GM12878 (cell line): ENCODE data around the gene ILKAP. TPM values are rescaled to one million over a fixed set of nuclear protein-coding genes. Genes with fewer than 3 reads are reported as not detected.

Experiments
- BCL11A ChIP-seq: IDR thresholded peaks from 2 replicates; pipeline ENCODE4 v1.6.1; 2011; ENCODE audit warnings: low read depth, low read length
- CEBPB ChIP-seq, 2 experiments: fragments of 150-350 bp in 1 of 2; IDR thresholded peaks; 2 replicates each; pipeline ENCODE4 v1.6.1; 2012 to 2014; ENCODE audit warnings: low read depth in 2 of 2, low read length in 2 of 2, borderline replicate concordance in 1 of 2, inconsistent platforms in 1 of 2
- CTCF ChIP-seq, 3 experiments: IDR thresholded peaks in 2 of 3; conservative IDR thresholded peaks in 1 of 3; 2 replicates each; pipeline ENCODE4 v1.5.1; 2011; ENCODE audit warnings: low read depth in 3 of 3, low read length in 3 of 3, mild to moderate bottlenecking in 3 of 3, control low read depth in 2 of 3, moderate library complexity in 2 of 3, inconsistent platforms in 1 of 3, mixed read lengths in 1 of 3; ENCODE audit not compliant: control insufficient read depth in 2 of 3, insufficient read depth in 1 of 3; ENCODE audit errors: extremely low read depth in 1 of 3
- EED ChIP-seq: sonication (generic); IDR thresholded peaks from 2 replicates; pipeline ENCODE4 v1.6.1; 2016; ENCODE audit warnings: antibody characterized with exemption, low read depth
- JUND ChIP-seq: IDR thresholded peaks from 2 replicates; pipeline ENCODE4 v1.6.1; 2012; ENCODE audit warnings: low read depth, mild to moderate bottlenecking, low read length, improper control_type of control experiment, moderate library complexity
- LARP7 ChIP-seq: fragments of 450-650 bp; IDR thresholded peaks from 2 replicates; pipeline ENCODE4 v1.6.1; 2017; ENCODE audit warnings: mild to moderate bottlenecking
- NFYB ChIP-seq: IDR thresholded peaks from 2 replicates; pipeline ENCODE4 v1.6.1; 2011; ENCODE audit warnings: low read depth, mild to moderate bottlenecking, low read length, improper control_type of control experiment, moderate library complexity; ENCODE audit not compliant: insufficient read depth
- RELA ChIP-seq: fragments of 450-650 bp; IDR thresholded peaks from 2 replicates; pipeline ENCODE4 v1.8.0; 2014; ENCODE audit warnings: borderline replicate concordance; ENCODE audit not compliant: partially characterized antibody
- SMC3 ChIP-seq: IDR thresholded peaks from 2 replicates; pipeline ENCODE4 v1.6.1; 2011; ENCODE audit warnings: low read length, improper control_type of control experiment, borderline replicate concordance
- SP1 ChIP-seq: IDR thresholded peaks from one replicate; pipeline ENCODE4 v1.6.1; 2011; ENCODE audit warnings: low read depth, low read length
- polyA plus RNA-seq, 11 experiments: library from polyadenylated mRNA; depleted of rRNA in 4 of 11; unstranded in 6 of 11; stranded (reverse) in 5 of 11; fragments of >200 nt; fragmentation: Nextera tagmentation in 4 of 11; fragmentation: Illumina TruSeq in 1 of 11; extraction: Ambion mirVana in 4 of 11; extraction: Trizol in 1 of 11; gene quantifications; 1 replicate in 1 of 11; 2 replicates in 10 of 11; pipeline versions ENCODE4 v1.2.1 to v1.2.3, GENCODE V29; 2011 to 2016; ENCODE audit warnings: inconsistent platforms in 2 of 11, missing spikeins in 2 of 11, low read depth in 1 of 11
- total RNA-seq, 4 experiments: library from RNA; depleted of rRNA in 3 of 4; stranded (reverse); fragments of >200 nt in 3 of 4; fragmentation: Illumina TruSeq in 1 of 4; extraction: Trizol in 1 of 4; gene quantifications; 2 replicates each; pipeline versions ENCODE4 v1.2.1 to v1.2.3, GENCODE V29; 2013 to 2021
- TF ChIP-seq, protein P1 (sequence below): fragments of 450-650 bp; IDR thresholded peaks from 2 replicates; pipeline ENCODE4 v1.6.1; 2017; ENCODE audit warnings: low read depth, mild to moderate bottlenecking, moderate library complexity

ILKAP gene
- total and polyA plus RNA-seq, 10 of the 15 experiments (the other 5 are each of a cell fraction or from before 2014, with no cell fraction given): 4.2 to 65.3 (median 37.3) TPM

DNA sequence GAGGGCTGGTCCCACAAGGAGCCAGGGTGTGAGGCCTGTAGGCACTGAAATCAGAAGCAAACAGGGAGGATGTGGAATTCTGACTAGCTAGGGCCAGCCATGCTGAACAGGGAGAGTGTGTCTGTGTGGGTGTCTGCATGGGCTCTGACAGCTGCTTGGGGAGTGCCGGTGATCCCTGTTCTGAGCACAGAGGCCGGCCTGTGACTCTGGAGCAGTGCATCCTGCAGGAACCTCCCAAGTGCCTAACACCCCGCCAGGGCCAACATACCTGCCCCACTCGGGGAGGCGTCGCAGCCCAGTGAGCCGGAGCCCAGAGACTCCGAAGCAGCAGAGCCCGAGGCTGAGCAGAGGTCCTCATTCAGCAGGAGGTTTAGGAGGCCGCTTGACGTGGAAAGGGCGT is 47.8 kb upstream of the ILKAP start (continued):
- TF ChIP-seq CTCF (IDR thresholded peaks at IDR 0.05 in 2 of 3, conservative IDR thresholded peaks at IDR 0.05 in 1 of 3; ENCODE audit: control insufficient read depth in 2 of 3, extremely low read depth in 1 of 3, insufficient read depth in 1 of 3, low read depth in 3 of 3, low read length in 3 of 3) (no peak), JUND (no peak), CEBPB (IDR thresholded peaks at IDR 0.05; ENCODE audit: borderline replicate concordance in 1 of 2, low read depth in 2 of 2, low read length in 2 of 2) (no peak), BCL11A (no peak), RELA (no peak), SMC3 (no peak), EED (no peak), SP1 (no peak), LARP7 (no peak), NFYB (no peak)
- TF ChIP-seq, protein P1, sequence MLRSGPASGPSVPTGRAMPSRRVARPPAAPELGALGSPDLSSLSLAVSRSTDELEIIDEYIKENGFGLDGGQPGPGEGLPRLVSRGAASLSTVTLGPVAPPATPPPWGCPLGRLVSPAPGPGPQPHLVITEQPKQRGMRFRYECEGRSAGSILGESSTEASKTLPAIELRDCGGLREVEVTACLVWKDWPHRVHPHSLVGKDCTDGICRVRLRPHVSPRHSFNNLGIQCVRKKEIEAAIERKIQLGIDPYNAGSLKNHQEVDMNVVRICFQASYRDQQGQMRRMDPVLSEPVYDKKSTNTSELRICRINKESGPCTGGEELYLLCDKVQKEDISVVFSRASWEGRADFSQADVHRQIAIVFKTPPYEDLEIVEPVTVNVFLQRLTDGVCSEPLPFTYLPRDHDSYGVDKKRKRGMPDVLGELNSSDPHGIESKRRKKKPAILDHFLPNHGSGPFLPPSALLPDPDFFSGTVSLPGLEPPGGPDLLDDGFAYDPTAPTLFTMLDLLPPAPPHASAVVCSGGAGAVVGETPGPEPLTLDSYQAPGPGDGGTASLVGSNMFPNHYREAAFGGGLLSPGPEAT: no peak
